ENCODE measurements around the gene DPP6.

- TF ChIP-seq CTCF (conservative IDR thresholded peaks at IDR 0.05; ENCODE audit: low read depth, low read length) (no peak), EZH2 (IDR thresholded peaks at IDR 0.05; ENCODE audit: borderline replicate concordance, low read depth, low read length, poor library complexity, severe bottlenecking) (no peak)
Measured at GRCh38 chr7:154373956-154374355, 321.8 kb downstream of the DPP6 start.

All from A673 (cell line).